ENCODE data around the gene SH3PXD2A. TPM values are rescaled to one million over a fixed set of nuclear protein-coding genes. Genes with fewer than 3 reads are reported as not detected.

The SH3PXD2A gene
- total and polyA plus RNA-seq, 10 of the 15 experiments (the other 5 are each of a cell fraction or from before 2014, with no cell fraction given), result 0.63 to 14.0 (median 4.4) TPM

DNA sequence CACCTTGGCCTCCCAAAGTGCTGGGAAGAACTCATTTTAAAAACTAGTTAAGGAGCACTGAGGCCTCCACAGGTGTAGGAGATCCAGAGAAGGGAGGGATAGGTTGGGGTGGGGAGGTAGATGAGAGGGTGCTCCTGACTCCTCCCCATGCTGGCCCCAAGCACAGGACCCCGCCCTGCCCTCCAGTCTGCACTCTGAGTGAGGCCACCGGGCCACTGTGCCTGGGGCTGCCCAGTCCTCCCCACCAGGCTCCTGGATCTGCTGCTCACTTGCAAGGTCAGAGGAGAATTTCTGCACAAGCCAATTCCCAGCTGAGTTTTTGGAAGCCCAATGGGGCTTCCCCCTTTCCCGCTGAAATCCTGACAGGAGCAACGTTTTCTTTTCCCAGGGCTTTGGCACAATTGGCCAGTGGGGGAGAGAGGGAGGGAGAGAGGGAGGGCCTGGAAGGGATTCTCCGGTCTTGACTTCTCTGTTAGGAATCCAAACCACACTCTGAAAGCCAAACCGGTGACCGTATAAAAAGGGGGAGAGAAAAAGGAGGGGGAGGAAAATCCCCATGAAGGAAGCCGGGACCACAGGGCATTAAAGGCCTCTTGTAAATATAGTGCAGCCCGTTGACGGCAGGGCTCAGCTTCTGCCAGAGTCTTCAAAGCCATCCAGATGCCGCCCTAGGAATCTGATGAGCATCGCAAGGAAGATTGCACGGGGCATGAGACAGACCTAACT, 116.2 kb downstream of the SH3PXD2A start:
- H3K27me3 ChIP-seq (replicated peaks in 1 of 2; ENCODE audit: control insufficient read depth in 2 of 2, insufficient read depth in 2 of 2, low read length in 1 of 2), result peaks cover 0 to 3% of the 10 kb centered on the region in 2 experiments; a peak in 1 of 4 replicates
- no peak overlapping the region for H3K9ac ChIP-seq (ENCODE audit: control insufficient read depth, insufficient read depth, low read length)
- RAD21 ChIA-PET (ENCODE audit: unreplicated experiment), result no interaction called here
- SMC1A ChIA-PET (ENCODE audit: uncharacterized antibody, unreplicated experiment), result interaction anchor here (1.2 kb wide), 1 partner anchor 10 kb away, joined by 3 read pairs; no protein-coding TSS in a partner anchor
- TF ChIP-seq POU2F2 (IDR thresholded peaks at IDR 0.05; ENCODE audit: borderline replicate concordance, low read depth, low read length), result no peak
- no peak for TF ChIP-seq TBL1XR1 (IDR thresholded peaks at IDR 0.05; ENCODE audit: low read depth, low read length)
- TF ChIP-seq, protein P1, sequence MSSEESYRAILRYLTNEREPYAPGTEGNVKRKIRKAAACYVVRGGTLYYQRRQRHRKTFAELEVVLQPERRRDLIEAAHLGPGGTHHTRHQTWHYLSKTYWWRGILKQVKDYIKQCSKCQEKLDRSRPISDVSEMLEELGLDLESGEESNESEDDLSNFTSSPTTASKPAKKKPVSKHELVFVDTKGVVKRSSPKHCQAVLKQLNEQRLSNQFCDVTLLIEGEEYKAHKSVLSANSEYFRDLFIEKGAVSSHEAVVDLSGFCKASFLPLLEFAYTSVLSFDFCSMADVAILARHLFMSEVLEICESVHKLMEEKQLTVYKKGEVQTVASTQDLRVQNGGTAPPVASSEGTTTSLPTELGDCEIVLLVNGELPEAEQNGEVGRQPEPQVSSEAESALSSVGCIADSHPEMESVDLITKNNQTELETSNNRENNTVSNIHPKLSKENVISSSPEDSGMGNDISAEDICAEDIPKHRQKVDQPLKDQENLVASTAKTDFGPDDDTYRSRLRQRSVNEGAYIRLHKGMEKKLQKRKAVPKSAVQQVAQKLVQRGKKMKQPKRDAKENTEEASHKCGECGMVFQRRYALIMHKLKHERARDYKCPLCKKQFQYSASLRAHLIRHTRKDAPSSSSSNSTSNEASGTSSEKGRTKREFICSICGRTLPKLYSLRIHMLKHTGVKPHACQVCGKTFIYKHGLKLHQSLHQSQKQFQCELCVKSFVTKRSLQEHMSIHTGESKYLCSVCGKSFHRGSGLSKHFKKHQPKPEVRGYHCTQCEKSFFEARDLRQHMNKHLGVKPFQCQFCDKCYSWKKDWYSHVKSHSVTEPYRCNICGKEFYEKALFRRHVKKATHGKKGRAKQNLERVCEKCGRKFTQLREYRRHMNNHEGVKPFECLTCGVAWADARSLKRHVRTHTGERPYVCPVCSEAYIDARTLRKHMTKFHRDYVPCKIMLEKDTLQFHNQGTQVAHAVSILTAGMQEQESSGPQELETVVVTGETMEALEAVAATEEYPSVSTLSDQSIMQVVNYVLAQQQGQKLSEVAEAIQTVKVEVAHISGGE (CRISPR knock-in tag; IDR thresholded peaks at IDR 0.05), result no peak
- no peak for TF ChIP-seq SMARCA5 (IDR thresholded peaks at IDR 0.05)
- no peak for TF ChIP-seq SMC3 (IDR thresholded peaks at IDR 0.05; ENCODE audit: borderline replicate concordance, low read length)
- TF ChIP-seq BMI1 (IDR thresholded peaks at IDR 0.05; ENCODE audit: borderline replicate concordance), result no peak
- no peak for TF ChIP-seq KAT2A (conservative IDR thresholded peaks at IDR 0.05; ENCODE audit: control insufficient read depth, low read depth, low read length)
- no peak for TF ChIP-seq MEF2B (IDR thresholded peaks at IDR 0.05; ENCODE audit: partially characterized antibody, poor library complexity, severe bottlenecking)
- TF ChIP-seq, protein P2, sequence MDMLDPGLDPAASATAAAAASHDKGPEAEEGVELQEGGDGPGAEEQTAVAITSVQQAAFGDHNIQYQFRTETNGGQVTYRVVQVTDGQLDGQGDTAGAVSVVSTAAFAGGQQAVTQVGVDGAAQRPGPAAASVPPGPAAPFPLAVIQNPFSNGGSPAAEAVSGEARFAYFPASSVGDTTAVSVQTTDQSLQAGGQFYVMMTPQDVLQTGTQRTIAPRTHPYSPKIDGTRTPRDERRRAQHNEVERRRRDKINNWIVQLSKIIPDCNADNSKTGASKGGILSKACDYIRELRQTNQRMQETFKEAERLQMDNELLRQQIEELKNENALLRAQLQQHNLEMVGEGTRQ (IDR thresholded peaks at IDR 0.05; ENCODE audit: borderline replicate concordance, low read depth, low read length), result no peak
- no peak for TF ChIP-seq PAX5 (IDR thresholded peaks at IDR 0.05; ENCODE audit: borderline replicate concordance, low read depth, low read length)
- no peak for TF ChIP-seq FOXK2 (IDR thresholded peaks at IDR 0.05)
- TF ChIP-seq TCF3 (IDR thresholded peaks at IDR 0.05; ENCODE audit: borderline replicate concordance, insufficient read depth, low read depth, low read length), result no peak
- TF ChIP-seq BACH1 (IDR thresholded peaks at IDR 0.05; ENCODE audit: borderline replicate concordance), result no peak
- no peaks in the 10 kb centered on the region for H3K4me1 ChIP-seq (ENCODE audit: control insufficient read depth, insufficient read depth, low read length)
- CTCF ChIA-PET, result no interaction called here
- WGBS (ENCODE audit: insufficient coverage, insufficient replicate concordance, low lambda C conversion rate, missing lambda C conversion rate), result 68% methylated on average over 13 of the region's 13 CpGs
- FAIRE-seq, result no peak
- BruUV-seq (replicated peaks), result no TSS peak
- no peaks in the 10 kb centered on the region for H3K79me2 ChIP-seq (ENCODE audit: control insufficient read depth, insufficient read depth, low read length)
- in situ Hi-C loops (cut with MboI) (no loop called here), intact Hi-C loops (cut with micrococcal nuclease; ENCODE audit: unreplicated experiment) (no loop called here)
- DNase-seq (ENCODE audit: low read depth, low spot score), result no peak
- no peaks in the 10 kb centered on the region for H3K36me3 ChIP-seq (ENCODE audit: control insufficient read depth in 2 of 2, insufficient read depth in 2 of 2, low read length in 1 of 2)
- ATAC-seq, result no peak
- no peak overlapping the region for H2AFZ ChIP-seq (ENCODE audit: control insufficient read depth, low read depth, low read length)
- POLR2A ChIA-PET, result interaction anchor here (1.1 kb wide), 1 partner anchor 11 kb away, joined by 4 read pairs; no protein-coding TSS in a partner anchor
- H3K4me3 ChIP-seq, result no peak overlapping the region
- H4K20me1 ChIP-seq (ENCODE audit: control insufficient read depth, insufficient read depth), result no peaks in the 10 kb centered on the region
- no peaks in the 10 kb centered on the region; the same call in 2 of the 3 replicates for H3K9me3 ChIP-seq (replicated peaks; ENCODE audit: control insufficient read depth, insufficient read depth, low read length)
- no peak overlapping the region for H3K27ac ChIP-seq (ENCODE audit: control insufficient read depth, insufficient read depth)
- no peak overlapping the region for H3K4me2 ChIP-seq (ENCODE audit: control insufficient read depth, insufficient read depth)

Data from GM12878 (cell line).